Uterus (tissue), 4 donors: ENCODE measurements around the gene POLR2B. TPM values are rescaled to one million over a fixed set of nuclear protein-coding genes. Genes with fewer than 3 reads are reported as not detected.
"Not testable (repeated sequence)": the region's sequence is repeated elsewhere in the genome, so short reads cannot be mapped to it uniquely, and the experiment has no call there.

Source experiments
- DNase-seq, 2 donors: peaks; one replicate each; pipeline ENCODE4 v3.0.0-alpha.2; 2019 to 2020
- H3K27ac ChIP-seq, 2 donors: fragments of 200-600 bp; sonication (generic); 1 replicate in 1 of 2; 2 replicates in 1 of 2; pipeline ENCODE4 v1.5.1; 2016 to 2018
- H3K27me3 ChIP-seq, 2 donors: fragments of 200-600 bp; sonication (generic); one replicate each; pipeline ENCODE4 v1.5.1; 2018 to 2019; ENCODE audit warnings: control low read depth in 1 of 2
- H3K36me3 ChIP-seq, 2 donors: fragments of 200-600 bp; sonication (generic); one replicate each; pipeline ENCODE4 v1.5.1; 2019; ENCODE audit warnings: control low read depth in 1 of 2
- H3K4me1 ChIP-seq, 2 donors: fragments of 200-600 bp; sonication (generic); one replicate each; pipeline ENCODE4 v1.5.1; 2018 to 2019; ENCODE audit warnings: control low read depth in 1 of 2
- H3K4me3 ChIP-seq, 2 donors: fragments of 200-600 bp; sonication (generic); 1 replicate in 1 of 2; 2 replicates in 1 of 2; pipeline ENCODE4 v1.5.1; 2018 to 2019; ENCODE audit warnings: mild to moderate bottlenecking in 1 of 2
- H3K9me3 ChIP-seq, 2 donors: fragments of 200-600 bp; sonication (generic); one replicate each; pipeline ENCODE4 v1.5.1; 2019; ENCODE audit warnings: control low read depth in 1 of 2
- CTCF ChIP-seq, 4 experiments: fragments of 200-600 bp in 2 of 4; fragments of 450-650 bp in 2 of 4; sonication (generic) in 2 of 4; IDR thresholded peaks; one replicate each; pipeline ENCODE4 v1.5.1; 2016 to 2019; ENCODE audit warnings: antibody characterized with exemption in 4 of 4, mild to moderate bottlenecking in 2 of 4, moderate library complexity in 1 of 4
- POLR2A ChIP-seq, 2 donors: fragments of 450-650 bp; IDR thresholded peaks; one replicate each; pipeline ENCODE4 v1.6.1; 2016; ENCODE audit warnings: antibody characterized with exemption in 2 of 2, mild to moderate bottlenecking in 1 of 2, moderate library complexity in 1 of 2
- intact Hi-C: fragments of 100-400 bp; cut with DNase I; formaldehyde crosslinking; loops from one replicate; pipeline ENCODE4 v1.15.1; 2023; ENCODE audit warnings: low total_unique reads
- total RNA-seq, 4 donors: library from RNA; depleted of rRNA in 3 of 4; stranded (reverse); fragments of >200 nt in 3 of 4; gene quantifications; one replicate each; pipeline versions ENCODE4 v1.1.0 to v1.2.4, GENCODE V29; 2014 to 2023
- donor health status: DM: yes; HTN: yes; CAD: no.

POLR2B gene
- total RNA-seq, 4 donors from 2014 or later, result 35.9 to 211 (median 117) TPM

- Histone ChIP-seq H3K9me3 (no peaks in the 10 kb centered on the region), H3K27me3 (no peaks in the 10 kb centered on the region), H3K36me3 (no peaks in the 10 kb centered on the region), H3K4me1 (peaks cover 0 to 13% of the 10 kb centered on the region in 2 donors), H3K27ac (peak overlapping the region; percentile 73 to 76), H3K4me3 (no peak overlapping the region)
- peak; percentile 37 to 41 for DNase-seq
- intact Hi-C loops, result no loop called here
- TF ChIP-seq CTCF (IDR thresholded peaks at IDR 0.05), result no peak
- TF ChIP-seq POLR2A (IDR thresholded peaks at IDR 0.05), result no peak
Observed at GRCh38 chr4:57043347-57044251, 64.9 kb downstream of the POLR2B start.

- TF ChIP-seq CTCF (IDR thresholded peaks at IDR 0.05) (no peak), POLR2A (IDR thresholded peaks at IDR 0.05) (no peak)
- H3K36me3 ChIP-seq, result no peaks in the 10 kb centered on the region
- no peaks in the 10 kb centered on the region for H3K27me3 ChIP-seq
- DNase-seq, result no peak
- intact Hi-C loops, result no loop called here
- no peaks in the 10 kb centered on the region for H3K9me3 ChIP-seq
- H3K4me3 ChIP-seq, result no peak overlapping the region
- peaks cover 0 to 13% of the 10 kb centered on the region in 2 donors for H3K4me1 ChIP-seq
- peak overlapping the region; percentile 73 to 76 for H3K27ac ChIP-seq
Observed at GRCh38 chr4:57044279-57044678, 65.6 kb downstream of the POLR2B start.

GRCh38 chr4:57044996-57045395 is 66.3 kb downstream of the POLR2B start:
- Histone ChIP-seq H3K9me3 (no peaks in the 10 kb centered on the region), H3K4me1 (peaks cover 0 to 10% of the 10 kb centered on the region in 2 donors), H3K36me3 (no peaks in the 10 kb centered on the region), H3K4me3 (no peak overlapping the region), H3K27me3 (no peaks in the 10 kb centered on the region), H3K27ac (peak overlapping the region; percentile 73 to 76)
- TF ChIP-seq CTCF (IDR thresholded peaks at IDR 0.05) (no peak), POLR2A (IDR thresholded peaks at IDR 0.05) (no peak)
- DNase-seq, result no peak
- intact Hi-C loops, result no loop called here

- H3K9me3 ChIP-seq, DNase-seq, intact Hi-C loops, H3K36me3 ChIP-seq, H3K27me3 ChIP-seq, H3K4me1 ChIP-seq, H3K4me3 ChIP-seq: not testable (repeated sequence)
- H3K27ac ChIP-seq, result peak overlapping the region; percentile 4 to 73
Observed at GRCh38 chr4:57047046-57047445, 68.3 kb downstream of the POLR2B start.

DNA sequence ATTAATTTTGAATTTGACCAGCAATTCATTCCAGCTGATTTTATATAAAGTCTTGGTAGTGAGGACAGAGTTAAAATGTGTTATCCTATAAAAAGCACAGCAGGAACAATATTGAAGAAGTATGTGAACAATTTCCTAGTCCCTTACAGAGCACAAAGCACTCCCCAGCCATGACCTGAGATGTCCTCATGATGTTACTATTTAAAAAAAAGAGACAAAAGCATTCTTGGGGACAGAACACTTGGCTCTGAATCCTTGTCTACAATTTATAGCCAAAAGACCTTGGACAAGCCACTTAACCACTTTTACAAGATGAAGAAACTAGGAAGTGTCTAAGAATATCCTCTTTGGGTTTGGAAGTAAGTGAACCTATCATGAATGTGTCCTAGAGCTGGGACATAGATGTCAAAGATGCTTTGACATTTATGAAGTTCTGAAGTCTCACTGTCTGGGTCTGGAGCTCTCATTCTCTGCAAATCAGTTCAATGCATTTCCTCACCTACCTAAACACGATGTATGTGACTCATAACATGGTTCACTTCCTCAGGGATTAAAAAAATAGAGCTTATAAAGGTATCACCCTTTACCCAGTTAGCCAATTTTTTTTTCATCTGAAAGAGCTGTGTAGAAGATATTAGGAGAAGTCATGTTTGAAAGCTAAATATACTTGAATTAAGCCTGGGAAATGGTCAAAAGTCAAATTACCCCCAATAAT is 70.1 kb downstream of the POLR2B start:
- Histone ChIP-seq H3K36me3 (no peaks in the 10 kb centered on the region), H3K27me3 (no peaks in the 10 kb centered on the region), H3K4me1 (no peaks in the 10 kb centered on the region), H3K27ac (peak overlapping the region in 1 of 2 donors; percentile 27), H3K4me3 (no peak overlapping the region), H3K9me3 (no peaks in the 10 kb centered on the region)
- intact Hi-C loops, result no loop called here
- TF ChIP-seq CTCF (IDR thresholded peaks at IDR 0.05), result no peak
- no peak for TF ChIP-seq POLR2A (IDR thresholded peaks at IDR 0.05)
- DNase-seq, result no peak
